ENCODE data around the gene CMKLR1.

CMKLR1 gene

DNA sequence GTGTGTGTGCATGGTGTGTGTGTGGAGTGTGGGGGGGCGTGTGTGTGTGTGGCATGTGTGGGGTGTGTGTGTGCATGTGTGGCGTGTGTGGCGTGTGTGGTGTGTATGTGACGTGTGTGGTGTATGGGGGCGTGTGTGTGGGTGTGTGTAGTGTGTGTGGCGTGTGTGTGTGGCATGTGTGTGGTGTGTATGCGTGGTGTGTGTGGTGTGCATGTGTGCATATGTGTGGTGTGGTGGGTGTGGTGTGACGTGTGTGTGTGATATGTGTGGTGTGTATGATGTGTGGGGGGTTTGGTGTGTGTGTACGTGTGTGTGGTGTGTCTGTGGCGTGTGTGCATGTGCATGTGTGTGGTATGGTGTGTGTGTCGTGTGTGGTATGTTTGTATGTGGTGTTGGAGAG lies 24.1 kb upstream of the CMKLR1 start:
- no peak for DNase-seq (ENCODE audit: low read depth in 2 of 2)

DNA sequence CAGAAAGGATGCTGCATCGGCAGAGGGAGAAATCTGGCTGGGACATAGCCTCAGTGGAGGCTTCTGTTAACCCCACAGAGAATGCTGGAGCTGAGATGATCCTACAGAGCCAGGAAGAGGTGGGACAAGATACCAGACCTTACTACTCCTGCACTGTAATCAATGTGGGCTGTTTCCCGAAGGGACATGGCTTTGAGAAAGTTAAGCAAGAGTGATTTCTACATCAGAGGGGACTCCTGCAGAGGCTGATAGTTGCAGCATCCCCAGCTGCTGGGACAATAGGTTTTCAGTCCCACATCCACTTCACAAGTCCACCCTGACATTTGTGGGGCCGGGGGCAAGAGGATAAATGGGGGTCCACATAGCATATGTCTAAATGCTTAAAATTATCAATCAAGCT lies 22.5 kb upstream of the CMKLR1 start:
- no peak for DNase-seq (ENCODE audit: low read depth in 2 of 2)

DNA sequence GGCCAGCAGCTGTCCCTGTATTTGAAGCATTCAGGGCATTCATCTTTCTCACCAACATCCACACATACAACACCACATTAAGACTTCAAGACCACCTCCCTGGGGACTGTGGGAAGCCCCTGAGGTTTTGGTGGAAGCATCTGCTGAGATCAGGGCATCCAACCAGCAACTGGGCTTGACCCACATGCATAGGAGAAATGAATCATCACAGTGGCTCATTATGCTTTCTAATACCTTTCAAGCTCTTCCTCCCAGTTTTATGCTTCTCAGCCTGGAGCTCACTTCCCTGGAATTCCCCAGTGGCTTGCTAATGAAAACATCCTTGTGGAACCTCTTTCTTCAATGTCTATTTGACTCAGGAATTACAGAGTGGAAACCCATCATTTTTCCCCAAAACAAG lies 21.4 kb upstream of the CMKLR1 start:
- DNase-seq (ENCODE audit: low read depth in 2 of 2) = no peak

DNA sequence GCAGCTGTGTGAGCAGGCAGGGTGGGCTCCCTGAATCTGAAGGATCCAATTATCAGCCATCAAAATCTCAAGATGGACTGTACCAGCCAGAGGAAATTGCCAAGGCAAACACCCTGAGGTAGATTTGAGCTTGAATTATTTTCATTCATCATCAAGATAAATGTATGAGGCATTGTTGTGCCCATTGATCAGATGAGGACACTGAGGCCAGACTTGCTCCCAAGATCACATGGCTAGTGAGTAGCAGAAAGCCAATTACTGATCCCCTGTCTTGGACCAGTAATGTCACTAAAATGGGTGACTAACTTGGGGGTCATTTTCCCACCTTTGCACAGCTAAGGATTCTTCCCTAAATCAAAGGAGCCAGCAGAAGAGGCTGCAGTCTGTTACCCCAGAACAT lies 20.9 kb upstream of the CMKLR1 start:
- DNase-seq (ENCODE audit: low read depth in 2 of 2) = no peak

DNA sequence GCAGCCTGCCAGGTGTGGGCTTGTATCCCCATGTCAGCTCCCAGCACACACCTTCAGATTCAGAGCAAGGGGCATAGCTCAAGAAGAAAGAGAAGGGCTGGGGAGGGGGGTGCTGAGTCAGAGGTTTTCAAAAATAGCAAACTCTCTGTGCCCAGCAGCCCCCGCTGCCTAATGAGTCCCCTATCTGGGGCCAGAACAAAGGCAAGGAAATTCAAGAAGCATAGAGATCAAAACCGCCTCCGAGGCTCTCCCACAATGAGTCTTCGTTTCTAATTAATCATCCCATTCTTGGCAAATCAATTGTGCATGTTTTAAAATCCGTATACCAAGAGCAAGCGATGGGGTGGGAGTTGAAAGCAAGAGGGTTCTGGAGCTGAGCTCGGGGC lies 19.5 kb upstream of the CMKLR1 start:
- DNase-seq (ENCODE audit: low read depth in 2 of 2) = no peak

DNA sequence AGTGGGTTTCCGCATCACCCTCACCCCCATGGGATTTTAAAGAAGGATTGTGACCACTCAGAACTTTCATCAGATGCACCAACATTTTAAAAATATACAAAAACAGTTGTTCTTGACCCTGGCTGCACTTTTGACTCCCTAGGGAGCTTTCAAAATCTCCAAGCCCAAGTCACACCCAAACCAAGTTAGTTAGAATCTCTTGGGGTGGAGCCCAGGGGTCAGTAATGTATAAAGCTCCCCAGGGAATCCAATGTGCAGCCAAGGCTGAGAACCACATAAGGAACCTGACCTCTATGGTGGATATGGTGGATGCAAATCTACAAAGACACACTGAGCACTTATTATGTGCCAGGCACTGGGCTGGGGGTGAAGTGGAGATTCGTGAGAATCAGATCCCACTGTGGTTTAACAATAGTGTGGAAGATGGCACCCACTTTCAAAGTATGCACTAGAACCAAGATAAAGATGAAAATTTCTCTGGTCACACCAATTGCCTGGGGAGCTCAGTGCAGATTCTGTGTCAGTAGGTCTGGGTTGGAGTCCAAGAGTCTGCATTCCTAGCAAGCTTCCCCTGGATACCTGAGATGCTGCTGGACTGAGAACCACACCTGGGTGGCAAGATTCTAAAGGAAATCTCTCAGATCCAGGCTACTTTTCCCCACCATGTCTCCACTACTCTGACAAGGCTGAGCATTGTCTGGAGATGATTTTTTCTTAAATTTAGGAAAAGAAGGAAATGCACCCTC lies 18.9 kb upstream of the CMKLR1 start:
- no peak for DNase-seq (ENCODE audit: low read depth in 2 of 2)

DNA sequence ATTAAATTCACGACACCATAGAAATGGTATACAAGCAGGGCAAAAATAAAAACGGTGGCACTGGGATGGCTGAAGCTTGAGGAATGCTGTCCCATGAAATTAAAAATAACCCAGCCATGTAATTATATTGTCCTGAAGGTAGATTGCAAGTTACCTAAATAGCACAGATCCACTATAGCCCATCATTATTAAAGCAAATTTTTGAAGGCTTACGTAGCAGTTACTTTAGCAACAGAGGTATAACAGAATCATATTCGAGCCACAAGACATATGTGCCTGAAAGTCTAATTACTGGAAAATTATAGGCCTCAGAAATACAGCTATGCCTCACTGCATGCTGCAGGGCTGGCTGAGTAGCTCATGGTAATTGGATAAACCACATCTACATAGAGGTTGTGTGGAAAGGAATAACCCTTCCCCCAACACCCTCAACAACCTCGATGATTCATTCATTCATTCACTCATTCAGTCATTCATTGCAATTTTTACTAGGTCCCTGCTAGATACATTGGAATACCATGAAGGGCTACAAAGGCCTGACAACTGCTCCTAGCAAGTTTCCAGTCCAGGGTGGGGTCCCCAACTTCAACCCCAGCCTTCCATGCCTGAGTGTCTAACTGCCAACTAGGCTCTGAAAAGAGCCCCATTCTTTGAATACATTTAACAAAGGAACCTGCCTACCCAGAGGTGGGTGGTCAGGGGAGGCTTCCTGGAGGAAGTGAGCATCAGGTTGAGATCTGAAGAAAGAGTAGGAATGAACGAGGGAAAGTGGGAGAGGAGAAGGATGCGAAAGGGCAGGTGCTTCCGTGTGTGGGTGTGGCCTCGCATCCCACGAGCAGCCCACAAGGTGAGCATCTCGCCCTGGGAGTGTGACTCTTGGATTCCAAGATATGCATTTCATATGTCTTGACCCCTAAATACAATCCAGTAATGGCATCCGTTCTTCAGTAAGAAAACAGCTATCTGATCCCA lies 18.0 kb upstream of the CMKLR1 start:
- DNase-seq (ENCODE audit: low read depth in 2 of 2) = no peak

DNA sequence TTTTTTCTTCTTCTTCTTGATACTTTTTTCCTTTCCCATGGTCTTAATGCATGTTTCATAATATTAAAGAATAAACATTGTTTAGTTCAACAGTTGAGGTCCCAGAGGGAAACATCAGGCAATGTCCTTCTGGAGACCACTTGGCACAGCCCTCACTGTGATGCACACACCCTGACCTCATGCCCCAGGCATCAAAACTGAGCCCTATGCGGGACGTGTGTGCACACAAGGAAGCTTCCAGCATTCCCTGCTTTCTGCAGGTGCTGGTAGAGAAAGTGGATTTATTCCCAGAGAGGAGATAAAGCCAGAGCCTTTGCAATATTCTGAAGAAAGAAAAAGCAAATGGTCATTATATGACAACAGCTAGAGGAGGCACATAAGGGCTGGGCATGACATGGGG lies 16.0 kb upstream of the CMKLR1 start:
- no peak for DNase-seq (ENCODE audit: low read depth in 2 of 2)

DNA sequence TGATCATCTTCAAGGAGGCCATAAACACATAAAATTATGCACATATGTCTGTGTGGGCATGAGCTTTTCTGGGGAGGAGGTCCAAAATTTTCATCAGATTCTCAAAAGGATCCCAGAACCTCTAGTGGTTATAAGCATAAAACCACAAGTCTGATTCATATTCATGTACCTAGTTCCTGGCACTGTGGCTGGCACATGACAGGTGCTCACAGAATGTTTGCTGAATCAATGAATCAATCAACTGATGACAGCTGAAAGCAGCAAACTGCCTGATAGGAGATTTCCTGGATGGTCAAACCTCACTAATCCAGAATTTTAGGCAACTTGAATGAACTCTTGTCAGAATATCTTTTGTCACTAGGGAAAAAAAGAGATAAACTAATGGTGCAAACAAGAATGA lies 13.5 kb upstream of the CMKLR1 start:
- DNase-seq (ENCODE audit: low read depth in 2 of 2) = no peak

DNA sequence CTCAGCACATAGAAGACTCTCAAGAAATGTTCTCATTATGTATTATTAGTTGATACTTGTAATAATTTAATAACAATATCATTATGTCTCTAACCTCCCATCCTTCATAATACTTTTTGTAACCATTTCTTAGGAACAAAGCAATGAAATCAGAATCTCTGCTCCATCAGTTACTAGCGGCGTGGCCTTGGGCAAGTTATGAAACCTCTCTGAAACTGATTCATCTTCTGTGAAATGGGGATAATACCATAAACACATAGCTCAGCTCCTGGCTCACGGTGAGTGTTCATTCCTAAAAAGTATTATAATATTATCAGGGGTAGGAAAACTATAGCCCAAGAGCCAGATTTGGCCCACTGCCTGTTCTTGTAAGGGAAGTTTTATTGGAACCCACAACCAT lies 11.4 kb upstream of the CMKLR1 start:
- no peak for DNase-seq (ENCODE audit: low read depth in 2 of 2)

DNA sequence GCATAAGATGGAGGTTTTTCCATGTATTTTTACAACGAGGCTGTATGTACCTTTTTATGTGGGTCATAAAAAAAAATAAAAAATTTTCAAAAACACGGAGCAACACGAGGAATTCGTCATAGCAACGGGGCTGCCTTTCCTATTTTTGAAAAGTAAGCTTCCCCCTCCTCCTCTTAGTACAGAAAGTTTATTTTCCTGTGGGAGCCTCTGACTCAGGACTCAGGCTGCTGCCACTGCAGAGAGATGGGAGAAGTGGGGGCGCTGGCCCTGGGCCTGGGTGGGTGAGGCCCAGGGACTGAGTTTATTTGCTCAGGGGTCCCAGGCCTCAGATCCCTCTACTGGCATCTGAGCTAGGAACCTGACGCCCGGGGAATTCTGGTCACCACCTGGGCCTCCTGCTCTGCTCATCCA lies 10.2 kb upstream of the CMKLR1 start:
- DNase-seq (ENCODE audit: low read depth in 2 of 2) = no peak

DNA sequence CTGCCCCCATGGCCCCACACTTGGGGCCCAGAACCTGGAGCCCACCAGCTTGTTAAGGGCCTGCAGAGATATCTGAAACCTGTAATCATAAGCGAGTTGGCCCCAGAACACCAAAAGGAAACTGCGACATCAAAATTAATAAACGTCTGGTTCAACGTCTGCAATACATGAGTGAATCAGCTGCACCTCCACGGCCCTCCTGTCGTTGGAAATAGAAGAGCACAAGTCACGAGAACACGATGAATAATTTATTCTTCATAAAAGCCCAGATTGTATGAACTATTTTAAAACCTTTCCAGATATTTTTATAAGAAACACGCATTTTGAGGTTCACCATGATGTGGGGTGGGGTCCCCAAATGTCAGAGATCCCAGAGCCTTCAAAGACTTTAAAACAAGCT lies 9.7 kb upstream of the CMKLR1 start:
- no peak for DNase-seq (ENCODE audit: low read depth in 2 of 2)

DNA sequence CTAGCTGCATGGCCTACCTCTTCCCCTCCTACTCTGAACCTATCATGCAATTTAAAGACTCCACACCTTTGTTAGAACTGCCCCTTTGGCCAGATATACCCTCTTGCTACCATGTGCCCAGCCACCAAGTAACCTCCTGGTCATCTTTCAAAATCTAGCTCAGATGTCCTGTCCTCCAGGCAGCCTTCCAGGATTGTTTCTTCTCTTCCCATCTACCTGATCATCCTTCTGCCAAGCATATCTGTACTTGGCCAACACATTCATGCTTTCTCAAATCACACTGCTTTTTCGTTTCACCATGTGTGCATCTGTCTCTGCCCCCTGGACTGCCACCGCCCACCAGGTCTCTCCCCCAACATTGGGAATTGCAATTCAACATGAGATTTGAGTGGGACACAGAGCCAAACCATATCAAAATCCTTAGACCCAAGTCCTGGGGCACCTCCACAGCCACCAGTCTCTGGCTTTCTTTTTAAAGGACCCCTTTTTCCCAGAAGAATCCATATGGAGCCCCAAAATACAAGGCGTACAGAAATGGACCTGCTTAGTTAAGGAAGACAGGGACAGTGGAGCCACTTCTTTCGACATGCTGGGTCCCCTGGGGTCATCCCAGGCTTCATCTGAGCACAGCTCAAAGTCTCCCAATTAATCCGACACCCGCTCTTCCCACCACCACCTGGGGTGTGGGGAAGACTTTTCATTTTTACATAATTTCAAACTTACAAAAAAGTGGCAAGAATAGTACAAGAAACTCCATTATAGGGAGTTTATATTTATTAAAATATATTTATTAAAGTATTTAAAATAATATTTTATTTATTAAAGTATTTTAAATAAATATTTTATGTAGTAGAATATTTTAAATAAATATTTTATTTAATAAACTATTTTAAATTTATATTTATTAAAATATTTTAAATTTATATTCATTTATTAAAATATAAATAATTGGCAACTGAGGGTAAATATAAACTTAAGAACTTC lies 7.9 kb upstream of the CMKLR1 start:
- no peak for DNase-seq (ENCODE audit: low read depth in 2 of 2)

DNA sequence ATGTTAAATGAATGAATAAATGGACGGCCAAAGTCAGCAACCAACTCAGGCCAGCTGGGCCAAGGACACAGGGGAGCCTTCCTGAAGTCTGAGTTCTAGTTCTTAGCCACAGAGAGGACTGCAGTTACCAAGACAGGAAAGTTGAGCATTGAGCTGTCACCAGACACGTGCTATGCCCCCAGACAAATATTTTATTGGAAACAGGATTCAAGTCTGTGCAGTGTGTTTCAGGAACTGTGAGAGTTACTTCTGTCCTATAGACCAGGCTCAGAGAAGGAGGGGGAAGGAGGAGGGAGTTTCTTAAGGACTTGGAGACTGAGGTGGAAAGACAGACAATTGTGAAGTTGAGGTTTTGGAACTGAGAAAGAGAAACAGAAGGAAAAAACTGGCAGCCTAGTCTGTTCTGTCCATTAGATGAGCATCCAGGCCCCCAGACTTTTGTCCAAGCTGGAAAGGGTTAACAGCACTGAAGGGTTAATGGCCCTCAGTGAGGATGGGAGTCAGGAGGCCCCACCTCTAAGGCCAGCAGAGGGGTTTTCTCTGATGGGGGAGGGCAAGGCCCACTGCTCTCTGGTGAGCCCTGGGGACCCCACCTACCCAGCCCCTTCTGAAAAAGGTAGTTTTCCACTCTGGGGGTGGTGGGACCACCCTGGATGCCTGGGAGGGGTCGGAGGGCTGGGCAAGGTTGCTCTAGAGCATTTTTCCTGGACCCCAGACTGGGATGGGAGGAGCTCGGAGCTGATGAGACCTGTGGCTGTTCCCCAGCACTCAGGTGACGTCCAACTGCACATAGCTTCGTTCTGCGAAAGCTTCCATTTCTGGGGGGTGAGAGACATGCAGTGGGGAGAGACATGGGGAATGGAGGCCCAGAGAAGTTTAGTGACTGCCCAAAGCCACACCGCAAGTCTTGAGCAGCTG lies 6.9 kb upstream of the CMKLR1 start:
- no peak for DNase-seq (ENCODE audit: low read depth in 2 of 2)

DNA sequence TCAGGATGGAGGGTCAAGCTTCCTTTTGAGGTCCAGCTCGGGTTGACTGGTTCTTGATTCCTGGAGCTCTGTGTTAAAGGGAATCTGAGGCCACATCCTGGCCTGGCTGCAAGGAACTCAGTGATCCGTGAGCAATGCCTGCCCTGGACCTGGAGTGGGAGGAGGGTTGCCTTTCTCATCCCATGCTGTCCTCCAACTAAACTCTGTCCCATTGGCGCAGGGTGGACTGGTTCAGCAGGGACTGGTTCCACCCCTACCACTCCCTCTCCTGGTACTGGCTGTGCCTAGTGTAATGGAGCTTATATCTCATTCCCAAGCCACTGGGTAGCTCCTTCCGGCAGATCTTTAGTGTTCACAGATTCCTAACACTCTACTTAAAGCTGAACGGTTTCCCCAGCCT lies 3.9 kb upstream of the CMKLR1 start:
- no peak for DNase-seq (ENCODE audit: low read depth in 2 of 2)

DNA sequence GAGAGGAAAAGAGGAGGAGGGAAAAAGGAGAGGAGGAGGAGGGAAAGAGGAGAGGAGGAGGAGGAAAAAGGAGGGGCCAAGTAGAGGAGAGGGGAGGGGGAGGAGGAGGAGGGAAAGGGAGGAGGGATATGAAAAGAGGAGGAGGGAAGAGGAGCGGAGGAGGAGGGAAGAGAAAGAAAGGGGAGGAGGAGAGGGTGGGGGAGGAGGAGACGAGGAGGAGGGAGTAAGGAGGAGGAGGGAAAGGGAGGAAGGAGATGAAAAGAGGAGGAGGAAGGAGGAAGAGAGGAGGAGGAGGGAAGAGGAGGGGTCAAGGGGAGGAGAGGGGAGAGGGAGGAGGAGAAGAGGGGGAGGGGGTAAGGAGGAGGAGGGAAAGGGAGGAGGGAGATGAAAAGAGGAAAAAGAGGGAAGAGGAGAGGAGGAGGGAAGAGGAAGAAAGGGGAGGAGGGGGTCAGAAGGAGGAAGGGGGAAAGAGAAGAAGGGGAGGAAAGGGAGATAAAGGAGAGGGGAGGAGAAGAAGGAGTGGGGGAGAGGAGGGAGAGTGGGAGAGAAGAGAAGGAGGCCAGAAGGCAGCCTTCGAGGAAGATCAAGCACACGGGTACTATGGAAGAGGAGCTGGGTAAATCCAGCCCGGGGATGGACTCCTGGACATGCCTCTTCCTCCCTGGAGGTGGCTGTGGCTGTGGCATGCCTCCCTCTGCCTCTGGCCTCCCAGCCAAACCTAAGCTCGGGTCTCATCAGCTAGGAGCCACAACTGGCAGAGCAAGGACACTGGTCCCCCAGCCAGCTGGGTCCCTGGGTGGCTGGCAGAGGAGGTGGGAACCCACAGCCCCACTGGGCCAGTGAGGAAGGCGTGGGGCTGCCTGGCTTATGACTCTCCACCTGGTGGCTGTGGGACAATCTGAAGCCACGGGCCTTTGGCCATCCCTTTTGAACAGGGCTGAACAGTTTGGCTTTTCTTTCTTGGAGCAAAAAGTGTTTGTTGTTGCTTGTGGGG lies 3.0 kb upstream of the CMKLR1 start:
- no peak for DNase-seq (ENCODE audit: low read depth in 2 of 2)

DNA sequence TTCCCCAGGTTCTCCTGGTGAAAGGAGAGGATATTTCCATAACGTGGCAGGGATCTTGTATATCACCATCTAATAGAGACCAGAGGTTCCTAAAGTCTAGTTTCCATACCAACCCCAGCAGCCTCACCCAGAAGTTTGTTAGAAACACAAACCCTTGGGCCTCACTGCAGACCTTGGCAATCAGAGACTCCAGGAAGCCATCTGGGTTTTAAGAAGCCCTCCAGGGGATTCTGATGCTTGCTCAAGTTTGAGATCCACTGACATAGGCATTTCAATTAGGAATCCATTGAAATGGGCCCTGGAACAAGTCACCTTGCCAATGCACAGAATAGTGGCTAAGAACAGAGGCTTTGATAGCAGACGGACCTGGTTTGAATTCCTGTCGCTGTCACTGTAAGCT lies 2.2 kb upstream of the CMKLR1 start:
- DNase-seq (ENCODE audit: low read depth in 2 of 2) = no peak

DNA sequence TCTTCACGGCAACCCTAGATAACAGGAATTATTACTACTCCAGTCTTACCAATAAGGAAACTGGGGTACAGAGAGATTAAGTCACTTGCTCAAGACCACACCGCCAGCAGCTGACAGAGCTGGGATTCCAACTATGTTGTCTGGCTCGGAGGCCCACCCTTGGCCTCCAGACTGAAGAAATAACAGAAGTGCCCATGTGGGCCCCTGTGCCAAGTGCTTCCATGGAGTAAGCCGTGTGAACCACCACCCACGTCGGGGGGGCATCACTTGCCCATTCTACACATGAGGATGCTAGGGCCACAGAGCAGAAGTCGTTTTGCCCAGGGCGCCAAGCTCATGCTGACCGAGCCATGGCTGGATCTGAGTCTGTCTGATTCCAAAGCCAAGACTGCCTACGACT lies 926 bp upstream of the CMKLR1 start:
- DNase-seq (ENCODE audit: low read depth in 2 of 2) = no peak

Measured in stimulated activated CD8-positive, alpha-beta memory T cell treated with anti-CD3 and anti-CD28 coated beads, Interleukin-7, amount 100 ng/mL, for 4 hours (primary cell).